Measurements from ENCODE around the gene TRIM65.

- no peak for TF ChIP-seq CTCF (conservative IDR thresholded peaks at IDR 0.05; ENCODE audit: low read depth, low read length)
- no peak for TF ChIP-seq MXI1 (IDR thresholded peaks at IDR 0.05; ENCODE audit: borderline replicate concordance, low read depth, low read length)
- TF ChIP-seq RAD21 (IDR thresholded peaks at IDR 0.05; ENCODE audit: low read length): no peak
- TF ChIP-seq MAZ (IDR thresholded peaks at IDR 0.05; ENCODE audit: borderline replicate concordance, low read depth, low read length): no peak
- no peak for TF ChIP-seq BHLHE40 (IDR thresholded peaks at IDR 0.05; ENCODE audit: low read depth, low read length)
- TF ChIP-seq RFX5 (IDR thresholded peaks at IDR 0.05; ENCODE audit: low read depth, low read length): no peak
- TF ChIP-seq NFE2L2 (IDR thresholded peaks at IDR 0.05; ENCODE audit: low read depth, low read length): no peak
- no peak for TF ChIP-seq RCOR1 (IDR thresholded peaks at IDR 0.05; ENCODE audit: insufficient replicate concordance, low read length)
- TF ChIP-seq ELK1 (IDR thresholded peaks at IDR 0.05; ENCODE audit: borderline replicate concordance, low read depth, low read length): no peak
- no peak for TF ChIP-seq CEBPB (IDR thresholded peaks at IDR 0.05; ENCODE audit: low read depth, low read length)
- TF ChIP-seq POLR2A (IDR thresholded peaks at IDR 0.05; ENCODE audit: low read depth, low read length): no peak
- TF ChIP-seq MAFK (IDR thresholded peaks at IDR 0.05; ENCODE audit: low read depth, low read length): no peak
- no peak for TF ChIP-seq SMC3 (IDR thresholded peaks at IDR 0.05; ENCODE audit: low read depth, low read length)
- no peak for TF ChIP-seq USF2 (IDR thresholded peaks at IDR 0.05; ENCODE audit: low read depth, low read length)
These were observed 21.4 kb downstream of the TRIM65 start for GRCh38 chr17:75875182-75875939.

Measured in IMR-90 (cell line).